Gastrocnemius medialis (tissue), 4 donors: ENCODE measurements around the gene TRIM31. TPM values are rescaled to one million over a fixed set of nuclear protein-coding genes. Genes with fewer than 3 reads are reported as not detected.

Experiments
- ATAC-seq, 2 donors: fragments of 150-250 bp; one replicate each; pipeline ENCODE4 v1.9.1; 2016
- DNase-seq, 2 donors: peaks; one replicate each; pipeline ENCODE4 v3.0.0-alpha.2; 2019
- H3K27ac ChIP-seq, 4 donors: fragments of 200-600 bp; sonication (generic); 1 replicate in 1 of 4; 2 replicates in 3 of 4; pipeline ENCODE4 v1.5.1; 2016 to 2018; ENCODE audit warnings: mild to moderate bottlenecking in 2 of 4, moderate library complexity in 1 of 4
- H3K27me3 ChIP-seq, 3 donors: fragments of 200-600 bp; sonication (generic) in 2 of 3; 1 replicate in 1 of 3; 2 replicates in 2 of 3; pipeline versions ENCODE4 v1.5.1 to v1.6.0; 2016 to 2019; ENCODE audit warnings: mild to moderate bottlenecking in 1 of 3, moderate library complexity in 1 of 3
- H3K36me3 ChIP-seq, 2 donors: fragments of 200-600 bp; sonication (generic) in 1 of 2; one replicate each; pipeline ENCODE4 v1.5.1; 2017 to 2018
- H3K4me1 ChIP-seq, 2 donors: fragments of 200-600 bp; sonication (generic) in 1 of 2; one replicate each; pipeline ENCODE4 v1.5.1; 2016 to 2017; ENCODE audit warnings: mild to moderate bottlenecking in 2 of 2
- H3K4me3 ChIP-seq, 4 donors: fragments of 200-600 bp; sonication (generic) in 3 of 4; 1 replicate in 1 of 4; 2 replicates in 3 of 4; pipeline ENCODE4 v1.5.1; 2016 to 2019; ENCODE audit warnings: mild to moderate bottlenecking in 2 of 4
- H3K9me3 ChIP-seq, 3 donors: fragments of 200-600 bp; sonication (generic) in 2 of 3; 1 replicate in 1 of 3; 2 replicates in 2 of 3; pipeline ENCODE4 v1.5.1; 2016 to 2019
- POLR2A ChIP-seq, 2 donors: fragments of 450-650 bp; IDR thresholded peaks; one replicate each; pipeline ENCODE4 v1.6.1; 2017; ENCODE audit warnings: antibody characterized with exemption in 2 of 2, mild to moderate bottlenecking in 2 of 2, moderate library complexity in 2 of 2
- in situ Hi-C, 4 donors: fragments of 200-750 bp; cut with MboI; loops; one replicate each; pipeline versions ENCODE4 v1.15.0 to v1.8.0; 2017; ENCODE audit warnings: low sequenced_read_pairs in 4 of 4
- intact Hi-C: fragments of 100-400 bp; cut with DNase I; formaldehyde crosslinking; loops from one replicate; pipeline ENCODE4 v1.15.1; 2023; ENCODE audit warnings: low total_unique reads
- total RNA-seq, 4 donors: library from RNA; depleted of rRNA; stranded (reverse); fragments of >200 nt; gene quantifications; one replicate each; pipeline versions ENCODE4 v1.1.0 to v1.2.3, GENCODE V29; 2016
- TF ChIP-seq, protein P1 (sequence below), 5 experiments: fragments of 450-650 bp in 3 of 5; fragments of 200-600 bp in 2 of 5; sonication (generic) in 2 of 5; IDR thresholded peaks in 4 of 5; conservative IDR thresholded peaks in 1 of 5; 1 replicate in 4 of 5; 2 replicates in 1 of 5; pipeline ENCODE4 v1.5.1; 2016 to 2019; ENCODE audit warnings: antibody characterized with exemption in 5 of 5, mild to moderate bottlenecking in 3 of 5, moderate library complexity in 3 of 5

TRIM31 gene
- total RNA-seq, 4 donors from 2014 or later: 0.39 TPM; not detected in 3

DNA sequence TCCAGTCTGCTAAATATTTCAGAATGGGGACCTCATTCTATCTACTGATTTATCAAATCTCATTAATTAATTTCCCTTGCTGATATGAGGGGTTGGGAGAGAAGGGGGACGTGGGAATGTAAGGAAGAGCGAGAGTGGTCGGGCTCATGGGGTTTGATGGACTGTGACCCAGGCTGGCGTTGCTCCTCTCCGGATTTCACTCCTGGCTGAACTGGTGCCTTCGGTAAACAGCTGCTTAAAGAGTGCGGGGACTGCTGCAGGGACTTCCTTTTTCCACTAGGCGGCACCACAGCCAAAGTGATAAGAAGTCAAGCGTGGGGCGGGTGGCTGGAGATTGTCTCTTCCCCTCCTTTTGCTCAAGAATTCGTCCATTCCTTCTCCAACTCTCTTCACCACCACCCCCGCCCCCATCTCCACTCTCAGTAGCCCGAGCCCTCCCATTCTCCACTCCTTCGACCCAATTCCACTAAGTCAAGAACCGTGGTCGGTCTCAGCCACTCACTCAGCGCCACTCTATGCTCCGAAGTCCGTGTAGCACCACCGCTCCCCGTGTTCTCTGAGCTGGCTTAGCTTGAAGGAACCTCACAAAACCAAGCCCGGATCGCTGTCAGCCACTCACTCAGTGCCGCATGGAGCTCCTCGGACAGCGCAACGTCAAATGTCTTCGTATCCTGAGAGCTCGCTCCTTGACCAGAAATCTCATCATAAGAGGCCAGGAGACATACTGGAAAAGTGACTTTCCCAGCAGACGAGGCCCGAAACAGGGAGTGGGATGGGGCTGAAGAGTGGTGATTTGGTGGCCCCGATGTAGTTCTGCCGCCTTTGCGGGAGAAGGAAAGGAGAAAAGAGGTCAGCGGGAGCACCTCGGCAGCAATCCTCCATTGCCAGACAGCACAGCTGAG is 9.7 kb downstream of the TRIM31 start:
- in situ Hi-C loops: no loop called here
- intact Hi-C loops: loop anchor here (1.0 to 5.0 kb wide), 6 partner anchors 28 to 242 kb away; partner anchors contain the start of genes PPP1R11, RPP21 and TRIM26

DNA sequence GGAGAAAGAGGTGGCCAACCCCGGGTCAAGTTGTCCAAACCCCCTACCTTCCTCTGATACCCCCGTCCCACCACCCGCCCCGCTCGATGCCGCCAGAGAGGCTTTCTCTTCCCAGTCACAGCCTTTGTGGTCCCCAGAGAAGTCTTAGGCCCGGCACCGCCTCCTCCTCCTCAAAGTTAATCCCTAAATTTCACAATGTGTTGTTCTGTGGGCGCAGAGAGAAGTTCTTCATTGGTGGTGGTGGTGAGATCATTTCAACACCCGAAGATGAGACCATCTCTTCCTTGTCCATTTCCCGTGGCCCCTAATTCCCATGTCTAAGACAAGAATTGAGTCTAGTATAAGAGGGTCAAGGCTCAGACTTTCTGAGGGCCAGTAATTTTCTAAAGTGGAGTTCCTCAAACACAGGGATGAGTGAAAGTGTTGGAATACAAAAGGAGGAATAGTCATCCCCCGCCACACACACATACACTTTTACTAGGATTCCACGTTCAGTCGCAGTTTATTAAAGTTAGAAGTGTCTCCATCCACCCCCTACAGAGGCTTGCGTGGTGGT is 10.4 kb downstream of the TRIM31 start:
- Histone ChIP-seq H3K4me3 (peak overlapping the region; percentile 58 to 60 (median 58)), H3K27me3 (peaks cover 30 to 43% (median 36%) of the 10 kb centered on the region in 3 donors), H3K27ac (peak overlapping the region; percentile 72 to 77 (median 74)), H3K9me3 (no peaks in the 10 kb centered on the region), H3K4me1 (peaks cover 17 to 26% of the 10 kb centered on the region in 2 donors), H3K36me3 (no peaks in the 10 kb centered on the region)
- ATAC-seq (peak; percentile 54 to 58), DNase-seq (peak in 1 of 2 donors; percentile 58)
- TF ChIP-seq, protein P1, sequence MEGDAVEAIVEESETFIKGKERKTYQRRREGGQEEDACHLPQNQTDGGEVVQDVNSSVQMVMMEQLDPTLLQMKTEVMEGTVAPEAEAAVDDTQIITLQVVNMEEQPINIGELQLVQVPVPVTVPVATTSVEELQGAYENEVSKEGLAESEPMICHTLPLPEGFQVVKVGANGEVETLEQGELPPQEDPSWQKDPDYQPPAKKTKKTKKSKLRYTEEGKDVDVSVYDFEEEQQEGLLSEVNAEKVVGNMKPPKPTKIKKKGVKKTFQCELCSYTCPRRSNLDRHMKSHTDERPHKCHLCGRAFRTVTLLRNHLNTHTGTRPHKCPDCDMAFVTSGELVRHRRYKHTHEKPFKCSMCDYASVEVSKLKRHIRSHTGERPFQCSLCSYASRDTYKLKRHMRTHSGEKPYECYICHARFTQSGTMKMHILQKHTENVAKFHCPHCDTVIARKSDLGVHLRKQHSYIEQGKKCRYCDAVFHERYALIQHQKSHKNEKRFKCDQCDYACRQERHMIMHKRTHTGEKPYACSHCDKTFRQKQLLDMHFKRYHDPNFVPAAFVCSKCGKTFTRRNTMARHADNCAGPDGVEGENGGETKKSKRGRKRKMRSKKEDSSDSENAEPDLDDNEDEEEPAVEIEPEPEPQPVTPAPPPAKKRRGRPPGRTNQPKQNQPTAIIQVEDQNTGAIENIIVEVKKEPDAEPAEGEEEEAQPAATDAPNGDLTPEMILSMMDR (IDR thresholded peaks at IDR 0.05 in 4 of 5, conservative IDR thresholded peaks at IDR 0.05 in 1 of 5): no peak
- TF ChIP-seq POLR2A (IDR thresholded peaks at IDR 0.05): no peak
- intact Hi-C loops: loop anchor here (1.0 to 5.0 kb wide), 4 partner anchors 35 to 242 kb away; partner anchors contain the start of genes PPP1R11, RPP21 and TRIM26
- in situ Hi-C loops: no loop called here

More for the DNA sequence above, 9.7 kb downstream of the TRIM31 start:
- Histone ChIP-seq H3K27me3 (peaks cover 25 to 36% (median 35%) of the 10 kb centered on the region in 3 donors), H3K9me3 (no peaks in the 10 kb centered on the region), H3K4me3 (peak overlapping the region; percentile 58 to 60 (median 58)), H3K36me3 (no peaks in the 10 kb centered on the region), H3K4me1 (peaks cover 17 to 26% of the 10 kb centered on the region in 2 donors), H3K27ac (peak overlapping the region; percentile 72 to 77 (median 74))
- TF ChIP-seq, protein P1 (IDR thresholded peaks at IDR 0.05 in 4 of 5, conservative IDR thresholded peaks at IDR 0.05 in 1 of 5): peak; percentile 87 to 94 (median 91)
- TF ChIP-seq POLR2A (IDR thresholded peaks at IDR 0.05): peak in 1 of 2 donors; percentile 27
- DNase-seq (peak; percentile 80 to 88), ATAC-seq (peak; percentile 87 to 90)

DNA sequence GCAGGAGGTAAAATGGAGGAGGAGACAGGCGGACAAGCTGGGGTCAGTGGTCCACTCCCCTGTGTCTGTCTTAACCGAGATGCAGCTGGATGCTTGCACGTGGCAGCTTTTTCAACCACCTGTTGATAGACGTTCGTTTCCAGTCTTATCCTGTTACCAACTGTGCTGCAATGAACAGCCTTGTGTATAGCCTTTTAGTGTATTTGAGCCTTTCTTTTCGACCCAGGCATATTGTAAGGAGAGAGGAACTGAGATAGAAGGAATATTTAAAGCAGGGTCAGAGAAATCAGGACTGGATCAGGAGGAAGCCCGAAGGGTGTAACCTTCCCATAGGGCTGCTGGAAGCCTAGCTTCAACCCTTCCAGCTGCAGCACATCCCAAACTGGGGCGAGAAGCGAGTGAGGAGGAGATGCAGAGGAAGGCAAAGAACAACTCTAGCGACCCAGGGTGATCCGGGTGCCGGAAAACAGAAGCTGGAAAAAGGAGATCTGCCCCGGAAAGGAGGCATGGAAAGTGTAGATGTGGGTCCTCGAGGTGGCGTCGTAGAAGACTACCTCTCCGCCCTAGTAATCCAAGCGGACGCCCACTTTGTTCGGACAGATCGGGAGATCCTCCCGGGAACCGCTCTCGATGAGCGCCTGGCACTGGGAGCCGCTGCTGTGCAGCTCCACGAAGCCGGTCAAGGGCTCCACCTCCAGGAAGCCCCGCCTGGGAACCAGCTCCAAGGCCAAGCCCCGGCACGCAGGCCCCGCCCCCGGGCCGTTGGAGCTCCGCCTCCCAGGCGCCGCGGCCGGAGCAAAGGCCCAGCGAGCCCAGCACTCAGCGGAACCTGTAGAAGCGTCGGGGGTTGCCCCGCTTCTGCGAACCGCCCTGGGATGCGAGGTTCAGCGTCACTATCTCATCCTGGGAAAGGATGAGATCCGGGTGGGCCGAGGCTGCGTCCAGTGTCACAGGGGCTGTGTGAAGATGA is 11.2 kb downstream of the TRIM31 start:
- H3K36me3 ChIP-seq: no peaks in the 10 kb centered on the region
- in situ Hi-C loops: no loop called here
- peak overlapping the region; percentile 72 to 77 (median 74) for H3K27ac ChIP-seq
- intact Hi-C loops: loop anchor here (1.0 to 5.0 kb wide), 4 partner anchors 34 to 243 kb away; partner anchors contain the start of genes PPP1R11, RPP21 and TRIM26
- H3K4me3 ChIP-seq: peak overlapping the region; percentile 50 to 60 (median 58)
- peak; percentile 83 to 85 for DNase-seq
- TF ChIP-seq, protein P1 (IDR thresholded peaks at IDR 0.05 in 4 of 5, conservative IDR thresholded peaks at IDR 0.05 in 1 of 5): peak in 2 of 5 experiments; percentile 12 to 13
- TF ChIP-seq POLR2A (IDR thresholded peaks at IDR 0.05): peak; percentile 52 to 72
- ATAC-seq: peak; percentile 81 to 84
- peaks cover 35 to 49% (median 37%) of the 10 kb centered on the region in 3 donors for H3K27me3 ChIP-seq
- H3K4me1 ChIP-seq: peaks cover 17 to 26% of the 10 kb centered on the region in 2 donors
- H3K9me3 ChIP-seq: no peaks in the 10 kb centered on the region
